Lower lobe of right lung (tissue), 2 donors: ENCODE results near the gene NPB. TPM values are rescaled to one million over a fixed set of nuclear protein-coding genes. Genes with fewer than 3 reads are reported as not detected.

ENCODE experiments used
- ATAC-seq, 2 donors: fragments of 200-7000 bp; cut with Tn5 transposase; one replicate each; pipeline ENCODE4 v1.9.1; 2020 to 2022; ENCODE audit warnings: mild to moderate bottlenecking in 2 of 2, moderate library complexity in 2 of 2
- DNase-seq: peaks from one replicate; pipeline ENCODE4 v3.0.0-alpha.2; 2020
- H3K27ac ChIP-seq: fragments of 200-600 bp; one replicate; pipeline ENCODE4 v1.8.0; 2022
- H3K27me3 ChIP-seq: fragments of 200-600 bp; one replicate; pipeline ENCODE4 v1.8.0; 2022; ENCODE audit warnings: low read depth
- H3K36me3 ChIP-seq: fragments of 200-600 bp; one replicate; pipeline ENCODE4 v1.8.0; 2022; ENCODE audit warnings: mild to moderate bottlenecking
- H3K4me1 ChIP-seq: fragments of 200-600 bp; one replicate; pipeline ENCODE4 v1.8.0; 2022
- H3K4me3 ChIP-seq: fragments of 200-600 bp; one replicate; pipeline ENCODE4 v1.8.0; 2022; ENCODE audit warnings: mild to moderate bottlenecking
- H3K9me3 ChIP-seq: fragments of 200-600 bp; one replicate; pipeline ENCODE4 v1.8.0; 2022
- intact Hi-C: fragments of 100-400 bp; cut with DNase I; formaldehyde crosslinking; loops from one replicate; pipeline ENCODE4 v1.11.0; 2022
- total RNA-seq: library from RNA; stranded (reverse); fragmentation: NEBNext Ultra II Directional; extraction: Animal tissue kit (Norgen Biotek cat#: 25700); gene quantifications from one replicate; pipeline ENCODE4 v1.2.1, GENCODE V29; 2021
- TF ChIP-seq, protein P1 (sequence below): fragments of 200-600 bp; IDR thresholded peaks from one replicate; pipeline ENCODE4 v1.8.0; 2022; ENCODE audit warnings: antibody characterized with exemption, mild to moderate bottlenecking
- donor health status: DM: no; HTN: yes; CAD: no; lungs with severe emphysema.

Gene NPB
- total RNA-seq, 1 donor from 2014 or later: 0.71 TPM

DNA sequence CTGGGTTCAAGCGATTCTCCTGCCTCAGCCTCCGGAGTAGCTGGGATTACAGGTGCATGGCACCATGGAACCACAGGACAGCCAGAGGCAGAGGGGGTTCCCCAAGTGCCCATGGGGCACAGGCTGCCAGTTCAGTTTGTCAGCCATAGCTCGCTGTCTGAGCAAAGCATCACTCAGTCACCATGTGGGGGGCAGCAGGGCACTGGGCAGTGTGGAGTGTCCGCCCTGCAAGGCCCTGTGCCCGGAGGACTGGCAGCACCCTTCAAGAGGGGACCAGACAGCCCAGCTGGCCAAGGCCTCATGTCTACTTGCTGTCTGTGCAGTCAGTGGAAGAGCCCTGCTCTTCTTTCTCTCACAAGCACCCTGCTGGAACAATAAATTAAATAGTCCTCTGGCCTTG is 17.1 kb upstream of the NPB start:
- DNase-seq (no peak), ATAC-seq (no peak)
- peaks cover 86% of the 10 kb centered on the region for H3K36me3 ChIP-seq
- H3K9me3 ChIP-seq: no peaks in the 10 kb centered on the region
- H3K27ac ChIP-seq: no peak overlapping the region
- H3K4me1 ChIP-seq: peaks cover 8% of the 10 kb centered on the region
- TF ChIP-seq, protein P1, sequence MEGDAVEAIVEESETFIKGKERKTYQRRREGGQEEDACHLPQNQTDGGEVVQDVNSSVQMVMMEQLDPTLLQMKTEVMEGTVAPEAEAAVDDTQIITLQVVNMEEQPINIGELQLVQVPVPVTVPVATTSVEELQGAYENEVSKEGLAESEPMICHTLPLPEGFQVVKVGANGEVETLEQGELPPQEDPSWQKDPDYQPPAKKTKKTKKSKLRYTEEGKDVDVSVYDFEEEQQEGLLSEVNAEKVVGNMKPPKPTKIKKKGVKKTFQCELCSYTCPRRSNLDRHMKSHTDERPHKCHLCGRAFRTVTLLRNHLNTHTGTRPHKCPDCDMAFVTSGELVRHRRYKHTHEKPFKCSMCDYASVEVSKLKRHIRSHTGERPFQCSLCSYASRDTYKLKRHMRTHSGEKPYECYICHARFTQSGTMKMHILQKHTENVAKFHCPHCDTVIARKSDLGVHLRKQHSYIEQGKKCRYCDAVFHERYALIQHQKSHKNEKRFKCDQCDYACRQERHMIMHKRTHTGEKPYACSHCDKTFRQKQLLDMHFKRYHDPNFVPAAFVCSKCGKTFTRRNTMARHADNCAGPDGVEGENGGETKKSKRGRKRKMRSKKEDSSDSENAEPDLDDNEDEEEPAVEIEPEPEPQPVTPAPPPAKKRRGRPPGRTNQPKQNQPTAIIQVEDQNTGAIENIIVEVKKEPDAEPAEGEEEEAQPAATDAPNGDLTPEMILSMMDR: no peak
- no peak overlapping the region for H3K4me3 ChIP-seq
- intact Hi-C loops: no loop called here
- H3K27me3 ChIP-seq: no peaks in the 10 kb centered on the region

DNA sequence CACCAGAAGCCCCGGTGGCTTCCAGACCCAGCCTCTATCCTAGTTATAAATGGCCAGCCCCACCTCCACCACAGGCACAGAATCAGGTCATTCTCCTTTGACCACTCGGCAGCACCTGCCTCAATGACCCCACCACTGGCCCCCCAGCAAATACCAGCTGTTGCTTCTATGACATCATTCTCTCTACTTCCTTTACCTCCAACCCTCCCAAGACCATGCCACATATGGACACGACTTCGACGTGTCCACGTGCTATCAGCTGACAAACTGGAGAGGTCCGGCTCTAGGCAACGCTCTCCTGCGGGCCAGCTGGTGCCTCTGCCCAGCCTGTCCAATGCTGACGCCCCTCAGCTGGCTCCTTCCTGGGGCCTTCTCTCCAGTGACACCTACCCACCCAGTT is 16.6 kb upstream of the NPB start:
- TF ChIP-seq, protein P1: no peak
- peaks cover 87% of the 10 kb centered on the region for H3K36me3 ChIP-seq
- no peak overlapping the region for H3K27ac ChIP-seq
- H3K4me3 ChIP-seq: no peak overlapping the region
- H3K4me1 ChIP-seq: peaks cover 13% of the 10 kb centered on the region
- H3K27me3 ChIP-seq: no peaks in the 10 kb centered on the region
- intact Hi-C loops: no loop called here
- DNase-seq (no peak), ATAC-seq (no peak)
- no peaks in the 10 kb centered on the region for H3K9me3 ChIP-seq

DNA sequence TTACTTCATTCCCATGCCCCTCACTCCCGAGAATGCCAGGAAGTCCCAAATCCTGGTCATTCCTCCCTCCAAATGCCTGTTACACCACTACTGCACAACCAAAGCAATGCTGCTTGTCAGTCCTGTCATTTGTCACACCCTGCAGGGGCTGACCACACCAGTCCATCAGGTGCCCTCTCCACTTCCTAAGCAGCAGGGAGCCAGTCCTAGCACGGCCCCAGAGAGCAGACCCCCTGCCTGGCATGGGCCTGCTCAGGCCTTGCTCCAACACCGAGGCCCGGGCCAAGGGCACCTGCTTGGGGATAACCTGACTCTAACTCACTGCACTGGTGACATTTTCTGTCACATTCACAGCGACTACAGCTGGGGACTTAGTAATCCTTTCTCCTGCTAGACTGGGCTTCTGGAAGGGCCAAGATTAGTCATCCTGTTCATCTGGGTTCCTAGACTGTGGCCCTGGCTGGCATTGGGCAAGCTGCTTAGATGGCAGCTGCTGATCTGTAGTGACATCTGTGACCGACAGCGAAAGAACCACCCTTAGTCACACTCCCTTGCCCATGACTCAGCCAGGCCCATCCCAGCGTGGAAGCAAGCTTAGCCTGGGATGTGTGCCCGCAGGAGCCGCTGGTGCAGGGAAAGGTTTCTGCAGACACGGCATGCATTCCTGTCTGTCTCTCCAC is 16.0 kb upstream of the NPB start:
- H3K36me3 ChIP-seq: peaks cover 85% of the 10 kb centered on the region

DNA sequence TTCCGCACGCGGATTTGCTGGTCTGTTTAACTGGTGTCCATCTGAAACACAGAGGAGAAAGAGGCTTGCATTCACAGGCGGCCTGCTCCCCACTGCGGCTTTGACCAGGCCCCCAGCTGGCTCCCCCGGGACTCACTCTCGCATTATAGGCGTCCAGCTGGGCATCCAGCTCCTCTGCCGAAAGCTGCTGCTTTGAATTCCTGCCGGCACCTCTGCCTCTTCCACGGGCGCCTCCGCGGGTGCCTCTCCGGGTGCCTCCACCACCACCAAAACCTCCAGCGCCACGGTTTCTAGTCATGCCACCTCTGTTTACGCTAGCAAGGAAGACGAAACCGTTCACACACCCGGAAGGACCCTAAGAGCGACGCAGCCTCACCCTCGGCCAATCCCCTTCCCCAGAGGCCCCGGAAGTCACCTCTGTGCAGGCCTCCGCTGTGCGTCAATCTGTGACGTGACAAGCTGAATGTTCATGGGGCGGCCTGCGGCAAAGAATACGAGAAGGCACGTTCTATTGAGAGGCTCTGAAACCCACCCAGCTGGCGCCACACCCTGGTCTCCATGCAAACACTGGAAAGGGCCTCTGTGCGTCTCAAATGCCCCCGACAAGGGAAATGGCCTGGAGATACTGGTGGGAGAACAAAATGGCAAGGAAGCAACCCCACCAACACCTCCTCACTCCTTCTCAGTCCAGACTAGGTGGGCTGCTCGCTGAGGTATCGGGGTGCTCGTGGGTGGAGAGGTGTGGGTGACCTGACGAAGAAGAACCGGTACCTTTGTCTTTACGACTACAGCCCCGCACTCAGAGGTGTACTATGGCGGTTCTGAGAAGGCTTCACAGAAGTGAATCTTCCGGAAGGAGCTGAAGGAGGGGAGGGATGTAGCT is 13.7 kb upstream of the NPB start:
- H3K4me3 ChIP-seq: no peak overlapping the region
- H3K36me3 ChIP-seq: peaks cover 69% of the 10 kb centered on the region
- TF ChIP-seq, protein P1: no peak
- ATAC-seq (no peak), DNase-seq (no peak)
- H3K9me3 ChIP-seq: no peaks in the 10 kb centered on the region
- H3K27ac ChIP-seq: no peak overlapping the region
- intact Hi-C loops: no loop called here
- H3K4me1 ChIP-seq: peaks cover 27% of the 10 kb centered on the region
- no peaks in the 10 kb centered on the region for H3K27me3 ChIP-seq

More for the DNA sequence above, 16.0 kb upstream of the NPB start:
- H3K27ac ChIP-seq: no peak overlapping the region
- H3K9me3 ChIP-seq: no peaks in the 10 kb centered on the region
- ATAC-seq: no peak
- H3K4me1 ChIP-seq: peaks cover 17% of the 10 kb centered on the region
- intact Hi-C loops: no loop called here
- no peak for DNase-seq
- TF ChIP-seq, protein P1: no peak
- no peak overlapping the region for H3K4me3 ChIP-seq
- no peaks in the 10 kb centered on the region for H3K27me3 ChIP-seq

DNA sequence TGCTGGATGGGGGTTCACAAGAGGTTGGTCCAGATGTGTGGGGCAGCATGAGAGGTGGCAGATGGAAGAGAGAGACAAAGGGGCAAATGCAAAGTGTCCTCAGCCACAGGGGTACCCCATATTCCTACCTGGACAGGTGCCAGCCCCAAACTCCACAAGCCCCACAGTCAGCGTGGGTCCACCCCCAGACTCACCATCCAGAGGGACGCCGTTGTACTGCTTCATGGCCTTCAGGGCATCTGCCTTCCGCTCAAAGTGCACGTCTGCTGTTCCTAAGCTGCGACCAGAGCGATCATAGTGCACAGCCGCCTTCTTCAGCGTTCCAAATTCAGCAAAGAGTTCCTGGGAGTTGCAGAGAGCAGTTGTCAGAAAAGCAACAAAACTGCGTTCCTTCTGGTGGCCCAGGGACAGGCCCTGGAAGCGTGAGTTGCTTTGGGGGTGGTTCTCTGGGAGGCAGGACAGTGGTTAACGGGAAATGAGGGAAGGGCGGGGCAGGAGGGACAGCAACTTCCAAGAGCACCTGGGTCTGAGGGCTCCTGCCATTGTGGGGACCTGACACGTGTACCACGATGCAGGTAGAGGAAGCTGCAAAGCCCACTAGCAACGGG is 12.9 kb upstream of the NPB start:
- TF ChIP-seq, protein P1: no peak
- intact Hi-C loops: no loop called here
- DNase-seq (no peak), ATAC-seq (no peak)
- Histone ChIP-seq H3K27me3 (no peaks in the 10 kb centered on the region), H3K9me3 (no peaks in the 10 kb centered on the region), H3K27ac (no peak overlapping the region), H3K36me3 (peaks cover 69% of the 10 kb centered on the region), H3K4me3 (no peak overlapping the region), H3K4me1 (peaks cover 27% of the 10 kb centered on the region)
